ENCODE measurements around the gene SRGAP3. TPM values are rescaled to one million over a fixed set of nuclear protein-coding genes. Genes with fewer than 3 reads are reported as not detected.

The SRGAP3 gene
- polyA plus RNA-seq, 2 donors: 1.3 to 3.3 TPM

GRCh38 chr3:9161811-9162210, 87.6 kb downstream of the SRGAP3 start:
- Histone ChIP-seq H3K27me3 (ENCODE audit: control insufficient read depth in 1 of 2, insufficient read depth in 2 of 2, low read length in 2 of 2) (no peaks in the 10 kb centered on the region), H3K4me1 (ENCODE audit: control insufficient read depth in 2 of 2, insufficient read depth in 2 of 2, low read length in 1 of 2) (no peaks in the 10 kb centered on the region), H3K27ac (ENCODE audit: low read depth in 2 of 2, low read length in 1 of 2) (no peak overlapping the region), H3K4me3 (ENCODE audit: low read depth in 1 of 2, low read length in 2 of 2) (no peak overlapping the region), H3K36me3 (ENCODE audit: control insufficient read depth in 2 of 2, insufficient read depth in 2 of 2, low read length in 1 of 2) (no peaks in the 10 kb centered on the region), H3K9me3 (ENCODE audit: control insufficient read depth in 2 of 2, insufficient read depth in 1 of 2, low read depth in 1 of 2, low read length in 1 of 2) (no peaks in the 10 kb centered on the region)
- 86 to 96% methylated on average over 1 of the region's 1 CpG for WGBS, 2 donors

GRCh38 chr3:9161298-9161697, 88.1 kb downstream of the SRGAP3 start:
- H3K27ac ChIP-seq (ENCODE audit: low read depth in 2 of 2, low read length in 1 of 2): no peak overlapping the region
- H3K4me1 ChIP-seq (ENCODE audit: control insufficient read depth in 2 of 2, insufficient read depth in 2 of 2, low read length in 1 of 2): no peaks in the 10 kb centered on the region
- WGBS, 2 donors: 90 to 92% methylated on average over 4 of the region's 4 CpGs
- H3K27me3 ChIP-seq (ENCODE audit: control insufficient read depth in 1 of 2, insufficient read depth in 2 of 2, low read length in 2 of 2): no peaks in the 10 kb centered on the region
- no peaks in the 10 kb centered on the region for H3K36me3 ChIP-seq (ENCODE audit: control insufficient read depth in 2 of 2, insufficient read depth in 2 of 2, low read length in 1 of 2)
- H3K4me3 ChIP-seq (ENCODE audit: low read depth in 1 of 2, low read length in 2 of 2): no peak overlapping the region
- H3K9me3 ChIP-seq (ENCODE audit: control insufficient read depth in 2 of 2, insufficient read depth in 1 of 2, low read depth in 1 of 2, low read length in 1 of 2): no peaks in the 10 kb centered on the region

- H3K9me3 ChIP-seq (ENCODE audit: control insufficient read depth in 2 of 2, insufficient read depth in 1 of 2, low read depth in 1 of 2, low read length in 1 of 2): no peaks in the 10 kb centered on the region
- 91 to 92% methylated on average over 13 of the region's 13 CpGs for WGBS, 2 donors
- H3K27ac ChIP-seq (ENCODE audit: low read depth in 2 of 2, low read length in 1 of 2): no peak overlapping the region
- H3K4me3 ChIP-seq (ENCODE audit: low read depth in 1 of 2, low read length in 2 of 2): no peak overlapping the region
- no peaks in the 10 kb centered on the region for H3K36me3 ChIP-seq (ENCODE audit: control insufficient read depth in 2 of 2, insufficient read depth in 2 of 2, low read length in 1 of 2)
- no peaks in the 10 kb centered on the region for H3K4me1 ChIP-seq (ENCODE audit: control insufficient read depth in 2 of 2, insufficient read depth in 2 of 2, low read length in 1 of 2)
- no peaks in the 10 kb centered on the region for H3K27me3 ChIP-seq (ENCODE audit: control insufficient read depth in 1 of 2, insufficient read depth in 2 of 2, low read length in 2 of 2)
Observed at GRCh38 chr3:9158865-9159630, 90.4 kb downstream of the SRGAP3 start.

GRCh38 chr3:9157651-9158362, 91.6 kb downstream of the SRGAP3 start:
- no peak overlapping the region for H3K4me3 ChIP-seq (ENCODE audit: low read depth in 1 of 2, low read length in 2 of 2)
- no peaks in the 10 kb centered on the region for H3K27me3 ChIP-seq (ENCODE audit: control insufficient read depth in 1 of 2, insufficient read depth in 2 of 2, low read length in 2 of 2)
- WGBS, 2 donors: 85 to 86% methylated on average over 5 of the region's 5 CpGs
- H3K4me1 ChIP-seq (ENCODE audit: control insufficient read depth in 2 of 2, insufficient read depth in 2 of 2, low read length in 1 of 2): no peaks in the 10 kb centered on the region
- no peak overlapping the region for H3K27ac ChIP-seq (ENCODE audit: low read depth in 2 of 2, low read length in 1 of 2)
- no peaks in the 10 kb centered on the region for H3K36me3 ChIP-seq (ENCODE audit: control insufficient read depth in 2 of 2, insufficient read depth in 2 of 2, low read length in 1 of 2)
- H3K9me3 ChIP-seq (ENCODE audit: control insufficient read depth in 2 of 2, insufficient read depth in 1 of 2, low read depth in 1 of 2, low read length in 1 of 2): no peaks in the 10 kb centered on the region

GRCh38 chr3:9156604-9157003, 92.8 kb downstream of the SRGAP3 start:
- H3K9me3 ChIP-seq (ENCODE audit: control insufficient read depth in 2 of 2, insufficient read depth in 1 of 2, low read depth in 1 of 2, low read length in 1 of 2): peaks cover 0 to 2% of the 10 kb centered on the region in 2 donors
- H3K4me1 ChIP-seq (ENCODE audit: control insufficient read depth in 2 of 2, insufficient read depth in 2 of 2, low read length in 1 of 2): no peaks in the 10 kb centered on the region
- WGBS, 2 donors: 82 to 89% methylated on average over 1 of the region's 1 CpG
- H3K4me3 ChIP-seq (ENCODE audit: low read depth in 1 of 2, low read length in 2 of 2): no peak overlapping the region
- no peaks in the 10 kb centered on the region for H3K36me3 ChIP-seq (ENCODE audit: control insufficient read depth in 2 of 2, insufficient read depth in 2 of 2, low read length in 1 of 2)
- H3K27me3 ChIP-seq (ENCODE audit: control insufficient read depth in 1 of 2, insufficient read depth in 2 of 2, low read length in 2 of 2): no peaks in the 10 kb centered on the region
- no peak overlapping the region for H3K27ac ChIP-seq (ENCODE audit: low read depth in 2 of 2, low read length in 1 of 2)

GRCh38 chr3:9155028-9155427, 94.4 kb downstream of the SRGAP3 start:
- 74 to 77% methylated on average over 4 of the region's 4 CpGs for WGBS, 2 donors
- H3K4me3 ChIP-seq (ENCODE audit: low read depth in 1 of 2, low read length in 2 of 2): no peak overlapping the region

GRCh38 chr3:9153904-9154619, 95.4 kb downstream of the SRGAP3 start:
- H3K9me3 ChIP-seq (ENCODE audit: control insufficient read depth in 2 of 2, insufficient read depth in 1 of 2, low read depth in 1 of 2, low read length in 1 of 2): peaks cover 3 to 8% of the 10 kb centered on the region in 2 donors
- no peaks in the 10 kb centered on the region for H3K36me3 ChIP-seq (ENCODE audit: control insufficient read depth in 2 of 2, insufficient read depth in 2 of 2, low read length in 1 of 2)
- H3K27ac ChIP-seq (ENCODE audit: low read depth in 2 of 2, low read length in 1 of 2): no peak overlapping the region
- peaks cover 0 to 6% of the 10 kb centered on the region in 2 donors for H3K4me1 ChIP-seq (ENCODE audit: control insufficient read depth in 2 of 2, insufficient read depth in 2 of 2, low read length in 1 of 2)
- WGBS, 2 donors: 71 to 74% methylated on average over 14 of the region's 14 CpGs
- no peak overlapping the region for H3K4me3 ChIP-seq (ENCODE audit: low read depth in 1 of 2, low read length in 2 of 2)
- H3K27me3 ChIP-seq (ENCODE audit: control insufficient read depth in 1 of 2, insufficient read depth in 2 of 2, low read length in 2 of 2): no peaks in the 10 kb centered on the region

More at GRCh38 chr3:9155028-9155427, 94.4 kb downstream of the SRGAP3 start:
- Histone ChIP-seq H3K36me3 (ENCODE audit: control insufficient read depth in 2 of 2, insufficient read depth in 2 of 2, low read length in 1 of 2) (no peaks in the 10 kb centered on the region), H3K4me1 (ENCODE audit: control insufficient read depth in 2 of 2, insufficient read depth in 2 of 2, low read length in 1 of 2) (no peaks in the 10 kb centered on the region), H3K27ac (ENCODE audit: low read depth in 2 of 2, low read length in 1 of 2) (no peak overlapping the region), H3K9me3 (ENCODE audit: control insufficient read depth in 2 of 2, insufficient read depth in 1 of 2, low read depth in 1 of 2, low read length in 1 of 2) (peaks cover 3 to 8% of the 10 kb centered on the region in 2 donors), H3K27me3 (ENCODE audit: control insufficient read depth in 1 of 2, insufficient read depth in 2 of 2, low read length in 2 of 2) (no peaks in the 10 kb centered on the region)

- Histone ChIP-seq H3K4me3 (ENCODE audit: low read depth in 1 of 2, low read length in 2 of 2) (no peak overlapping the region), H3K36me3 (ENCODE audit: control insufficient read depth in 2 of 2, insufficient read depth in 2 of 2, low read length in 1 of 2) (no peaks in the 10 kb centered on the region), H3K27ac (ENCODE audit: low read depth in 2 of 2, low read length in 1 of 2) (no peak overlapping the region), H3K27me3 (ENCODE audit: control insufficient read depth in 1 of 2, insufficient read depth in 2 of 2, low read length in 2 of 2) (no peaks in the 10 kb centered on the region), H3K4me1 (ENCODE audit: control insufficient read depth in 2 of 2, insufficient read depth in 2 of 2, low read length in 1 of 2) (peaks cover 3 to 8% of the 10 kb centered on the region in 2 donors), H3K9me3 (ENCODE audit: control insufficient read depth in 2 of 2, insufficient read depth in 1 of 2, low read depth in 1 of 2, low read length in 1 of 2) (peaks cover 3 to 8% of the 10 kb centered on the region in 2 donors)
- 70 to 75% methylated on average over 8 of the region's 8 CpGs for WGBS, 2 donors
Observed at GRCh38 chr3:9151240-9151639, 98.2 kb downstream of the SRGAP3 start.

- Histone ChIP-seq H3K27ac (ENCODE audit: low read depth in 2 of 2, low read length in 1 of 2) (no peak overlapping the region), H3K27me3 (ENCODE audit: control insufficient read depth in 1 of 2, insufficient read depth in 2 of 2, low read length in 2 of 2) (no peaks in the 10 kb centered on the region), H3K4me3 (ENCODE audit: low read depth in 1 of 2, low read length in 2 of 2) (no peak overlapping the region), H3K4me1 (ENCODE audit: control insufficient read depth in 2 of 2, insufficient read depth in 2 of 2, low read length in 1 of 2) (peaks cover 3 to 8% of the 10 kb centered on the region in 2 donors), H3K36me3 (ENCODE audit: control insufficient read depth in 2 of 2, insufficient read depth in 2 of 2, low read length in 1 of 2) (no peaks in the 10 kb centered on the region), H3K9me3 (ENCODE audit: control insufficient read depth in 2 of 2, insufficient read depth in 1 of 2, low read depth in 1 of 2, low read length in 1 of 2) (peaks cover 3 to 8% of the 10 kb centered on the region in 2 donors)
- WGBS, 2 donors: 72 to 80% methylated on average over 5 of the region's 5 CpGs
Observed at GRCh38 chr3:9149566-9149965, 99.9 kb downstream of the SRGAP3 start.

Measured in esophagus (tissue), 2 donors.